Lower leg skin (tissue), 4 donors: ENCODE measurements around the gene E2F2. TPM values are rescaled to one million over a fixed set of nuclear protein-coding genes. Genes with fewer than 3 reads are reported as not detected.

Experiments
- DNase-seq, 2 donors: peaks; one replicate each; pipeline ENCODE4 v3.0.0-alpha.2; 2019; ENCODE audit warnings: low spot score in 2 of 2
- H3K4me3 ChIP-seq: fragments of 200-600 bp; sonication (generic); 2 replicates; pipeline ENCODE4 v1.5.1; 2017; ENCODE audit warnings: mild to moderate bottlenecking, low read depth; ENCODE audit not compliant: poor library complexity, severe bottlenecking
- CTCF ChIP-seq, 3 donors: fragments of 450-650 bp; IDR thresholded peaks; one replicate each; pipeline ENCODE4 v1.5.1; 2016; ENCODE audit warnings: antibody characterized with exemption in 3 of 3, mild to moderate bottlenecking in 3 of 3, moderate library complexity in 2 of 3
- POLR2A ChIP-seq, 2 donors: fragments of 450-650 bp; IDR thresholded peaks; one replicate each; pipeline ENCODE4 v1.6.1; 2016 to 2017; ENCODE audit warnings: antibody characterized with exemption in 2 of 2, mild to moderate bottlenecking in 1 of 2, moderate library complexity in 1 of 2
- WGBS, 2 donors: methylation state at CpG; one replicate each; pipeline ENCODE4 v1.1.5; 2018; 5-methylcytosine and 5-hydroxymethylcytosine counted together
- intact Hi-C: fragments of 100-400 bp; cut with DNase I; formaldehyde crosslinking; loops from one replicate; pipeline ENCODE4 v1.15.0; 2023; ENCODE audit warnings: low total_unique reads
- total RNA-seq, 4 donors: library from RNA; depleted of rRNA; stranded (reverse); fragments of >200 nt; gene quantifications; one replicate each; pipeline ENCODE4 v1.1.0, GENCODE V29; 2016

E2F2 gene
- total RNA-seq, 4 donors from 2014 or later: 6.0 to 12.1 (median 9.0) TPM

GRCh38 chr1:23462766-23463165 is 68.3 kb downstream of the E2F2 start:
- intact Hi-C loops: no loop called here
- TF ChIP-seq POLR2A (IDR thresholded peaks at IDR 0.05) (no peak), CTCF (IDR thresholded peaks at IDR 0.05) (no peak)
- no peak overlapping the region for H3K4me3 ChIP-seq
- no peak for DNase-seq
- WGBS, 2 donors: 92 to 95% methylated on average over 2 of the region's 2 CpGs

DNA sequence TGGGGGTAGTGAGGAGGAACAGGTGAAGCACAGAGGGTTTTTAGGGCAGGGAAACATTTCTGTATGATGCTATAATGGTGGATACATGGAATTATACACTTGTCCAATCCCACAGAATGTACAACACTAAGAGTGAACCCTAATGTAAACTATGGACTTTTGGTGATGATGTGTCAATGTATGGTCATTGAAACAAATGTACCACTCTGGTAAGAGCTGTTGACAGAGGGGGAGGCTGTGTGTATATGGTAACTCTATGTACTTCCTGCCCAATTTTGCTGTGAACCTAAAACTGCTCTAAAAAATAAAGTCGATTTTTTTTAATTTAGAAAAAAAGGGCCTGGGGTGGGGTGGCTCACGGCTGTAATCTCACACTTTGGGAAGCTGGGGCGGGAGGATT is 70.0 kb downstream of the E2F2 start:
- H3K4me3 ChIP-seq: no peak overlapping the region
- TF ChIP-seq CTCF (IDR thresholded peaks at IDR 0.05): no peak
- no peak for TF ChIP-seq POLR2A (IDR thresholded peaks at IDR 0.05)
- 86 to 89% methylated on average over 3 of the region's 3 CpGs for WGBS, 2 donors
- intact Hi-C loops: no loop called here
- no peak for DNase-seq

DNA sequence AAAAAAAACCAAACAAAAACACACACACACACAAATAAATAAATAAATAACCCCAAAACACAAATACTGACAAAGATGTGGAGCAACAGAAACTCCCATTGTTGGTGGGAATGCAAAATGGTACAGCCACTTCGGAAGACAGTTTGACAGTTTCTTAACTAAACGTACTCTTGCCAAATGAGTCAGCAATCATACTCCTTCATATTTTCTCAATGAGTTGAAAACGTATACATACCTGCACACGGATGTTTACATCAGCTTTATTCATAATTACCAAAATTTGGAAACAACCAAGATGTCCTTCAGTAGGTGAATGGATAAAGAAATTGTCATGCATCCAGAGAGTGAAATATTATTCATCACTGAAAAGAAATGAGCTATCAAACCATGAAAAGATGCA is 70.5 kb downstream of the E2F2 start:
- no peak for DNase-seq
- H3K4me3 ChIP-seq: no peak overlapping the region
- intact Hi-C loops: no loop called here
- 54 to 56% methylated on average over 4 of the region's 4 CpGs for WGBS, 2 donors
- TF ChIP-seq POLR2A (IDR thresholded peaks at IDR 0.05) (no peak), CTCF (IDR thresholded peaks at IDR 0.05) (no peak)

GRCh38 chr1:23459338-23459757 is 71.7 kb downstream of the E2F2 start:
- WGBS, 2 donors: 78 to 80% methylated on average over 2 of the region's 2 CpGs
- H3K4me3 ChIP-seq: no peak overlapping the region
- intact Hi-C loops: no loop called here
- no peak for DNase-seq
- TF ChIP-seq CTCF (IDR thresholded peaks at IDR 0.05): no peak
- TF ChIP-seq POLR2A (IDR thresholded peaks at IDR 0.05): no peak

Other genes starting within 250 kb of the E2F2 start
- 10 to 100 TPM; 37.7 to 61.1 (median 55.0) TPM for gene HNRNPR, start 186.9 kb downstream of the E2F2 start, total RNA-seq
- gene ZNF436, start 161.4 kb downstream of the E2F2 start, total RNA-seq: 10 to 100 TPM; 19.1 to 41.6 (median 32.8) TPM
- gene TCEA3, start 106.5 kb downstream of the E2F2 start, total RNA-seq: 10 to 100 TPM; 39.5 to 49.1 (median 46.2) TPM
- 100 to 1,000 TPM; 103 to 114 (median 108) TPM for gene ASAP3, start 47.1 kb downstream of the E2F2 start, total RNA-seq
- gene ID3, start 28.3 kb upstream of the E2F2 start, total RNA-seq: 100 to 1,000 TPM in 3 of 4 donors, 10 to 100 TPM in 1; 81.2 to 209 (median 122) TPM
- gene RPL11, start 160.6 kb upstream of the E2F2 start, total RNA-seq: 1,000 to 10,000 TPM; 1,119 to 1,710 (median 1,561) TPM
- gene ELOA, start 212.2 kb upstream of the E2F2 start, total RNA-seq: 10 to 100 TPM; 33.6 to 40.4 (median 39.9) TPM
- 100 to 1,000 TPM in 1 of 4 donors, 10 to 100 TPM in 3; 77.0 to 115 (median 85.7) TPM for gene PITHD1, start 247.2 kb upstream of the E2F2 start, total RNA-seq